Keratinocyte (primary cell): ENCODE measurements around the gene CHGA.

ENCODE experiments used
- CTCF ChIP-seq, 3 experiments: IDR thresholded peaks in 1 of 3; conservative IDR thresholded peaks in 1 of 3; optimal IDR thresholded peaks in 1 of 3; 2 replicates in 2 of 3; 3 replicates in 1 of 3; pipeline versions ENCODE3 to v1.5.1; 2011; ENCODE audit warnings: low read length in 3 of 3, mild to moderate bottlenecking in 3 of 3, moderate library complexity in 2 of 3, control low read depth in 1 of 3, inconsistent platforms in 1 of 3; ENCODE audit not compliant: insufficient read depth in 2 of 3; ENCODE audit errors: extremely low read depth in 1 of 3
- EZH2 ChIP-seq: IDR thresholded peaks from one replicate; pipeline ENCODE4 v1.6.1; 2012; ENCODE audit warnings: inconsistent platforms, mild to moderate bottlenecking, low read length, moderate library complexity

- no peak for TF ChIP-seq EZH2
- TF ChIP-seq CTCF (optimal IDR thresholded peaks at IDR 0.05 in 1 of 3, IDR thresholded peaks at IDR 0.05 in 1 of 3, conservative IDR thresholded peaks at IDR 0.05 in 1 of 3; ENCODE audit: extremely low read depth in 1 of 3, insufficient read depth in 2 of 3, low read length in 3 of 3) = no peak
These were observed 30.4 kb upstream of the CHGA start for GRCh38 chr14:92892589-92892988.
